OCI-LY1 (cell line): ENCODE data around the gene TLK2.

ENCODE experiments used
- H2AFZ ChIP-seq: fragments of 200-600 bp; sonication (generic), shearing (Covaris generic); 2 replicates; pipeline ENCODE4 v1.6.0; 2014; ENCODE audit warnings: antibody characterized with exemption, mild to moderate bottlenecking, low read length
- H3F3A ChIP-seq: fragments of 200-600 bp; sonication (generic), shearing (Covaris generic); 2 replicates; pipeline ENCODE4 v1.6.0; 2014; ENCODE audit warnings: mild to moderate bottlenecking, antibody characterized with exemption, low read length, moderate library complexity; ENCODE audit not compliant: insufficient read depth
- H3K27ac ChIP-seq: fragments of 200-600 bp; sonication (generic); 2 replicates; pipeline ENCODE4 v1.5.1; 2014; ENCODE audit warnings: low read length, mixed run types, mild to moderate bottlenecking, low read depth; ENCODE audit not compliant: poor library complexity, severe bottlenecking
- H3K27me3 ChIP-seq: fragments of 200-600 bp; sonication (generic); 2 replicates; pipeline ENCODE4 v1.6.0; 2014; ENCODE audit warnings: antibody characterized with exemption, mild to moderate bottlenecking, low read length, moderate library complexity; ENCODE audit not compliant: insufficient read depth
- H3K36me3 ChIP-seq: fragments of 200-600 bp; sonication (generic); 2 replicates; pipeline ENCODE4 v1.6.1; 2014; ENCODE audit warnings: mild to moderate bottlenecking, antibody characterized with exemption, low read length, moderate library complexity, mixed read lengths; ENCODE audit not compliant: insufficient read depth
- H3K4me1 ChIP-seq: fragments of 200-600 bp; sonication (generic); 2 replicates; pipeline ENCODE4 v1.5.1; 2014; ENCODE audit warnings: mild to moderate bottlenecking, low read length, moderate library complexity; ENCODE audit not compliant: insufficient read depth, severe bottlenecking
- H3K4me2 ChIP-seq: fragments of 200-600 bp; sonication (generic), shearing (Covaris generic); 2 replicates; pipeline ENCODE4 v1.6.1; 2014; ENCODE audit warnings: low read length
- H3K4me3 ChIP-seq: fragments of 200-600 bp; sonication (generic); 2 replicates; pipeline ENCODE4 v1.5.1; 2014; ENCODE audit warnings: low read length, low read depth, mild to moderate bottlenecking, mixed read lengths; ENCODE audit not compliant: poor library complexity, severe bottlenecking
- H3K79me2 ChIP-seq: fragments of 200-600 bp; shearing (Covaris generic); 2 replicates; pipeline ENCODE4 v1.6.1; 2016; ENCODE audit warnings: mixed run types, low read length, mixed read lengths; ENCODE audit not compliant: insufficient read depth
- H3K9ac ChIP-seq: fragments of 200-600 bp; sonication (generic), shearing (Covaris generic); 2 replicates; pipeline ENCODE4 v1.6.1; 2014; ENCODE audit warnings: mild to moderate bottlenecking, low read length, mixed read lengths
- H3K9me2 ChIP-seq: fragments of 200-600 bp; sonication (generic), shearing (Covaris generic); 2 replicates; pipeline ENCODE4 v1.6.1; 2014; ENCODE audit warnings: low read depth, mild to moderate bottlenecking, low read length, mixed read lengths
- H3K9me3 ChIP-seq: fragments of 200-600 bp; shearing (Covaris generic); 2 replicates; pipeline ENCODE4 v1.6.1; 2014; ENCODE audit warnings: low read length, mixed read lengths
- H4K20me1 ChIP-seq: fragments of 200-600 bp; sonication (generic), shearing (Covaris generic); 2 replicates; pipeline ENCODE4 v1.6.0; 2016; ENCODE audit warnings: mild to moderate bottlenecking, low read length; ENCODE audit not compliant: insufficient read depth
- CTCF ChIP-seq: fragments of 200-600 bp; sonication (generic), shearing (Covaris generic); IDR thresholded peaks from 2 replicates; pipeline ENCODE4 v1.5.1; 2017; ENCODE audit warnings: mild to moderate bottlenecking, antibody characterized with exemption, low read length, moderate library complexity, mixed read lengths
- EZH2 ChIP-seq: fragments of 200-600 bp; sonication (generic), shearing (Covaris generic); IDR thresholded peaks from 2 replicates; pipeline ENCODE4 v1.8.0; 2017; ENCODE audit warnings: borderline replicate concordance, mixed run types, mild to moderate bottlenecking, antibody characterized with exemption, low read length, moderate library complexity, mixed read lengths

TLK2 gene

GRCh38 chr17:62628831-62629555, 150.4 kb downstream of the TLK2 start:
- Histone ChIP-seq H3K4me2 (no peak overlapping the region), H3K9me2 (no peaks in the 10 kb centered on the region), H3K9me3 (no peaks in the 10 kb centered on the region), H4K20me1 (no peaks in the 10 kb centered on the region), H3K27me3 (no peaks in the 10 kb centered on the region; the same call in 1 of the 2 replicates), H3K9ac (no peak overlapping the region), H3K36me3 (no peaks in the 10 kb centered on the region), H3K4me1 (no peaks in the 10 kb centered on the region), H2AFZ (no peak overlapping the region), H3F3A (no peaks in the 10 kb centered on the region), H3K79me2 (no peaks in the 10 kb centered on the region), H3K27ac (no peak overlapping the region), H3K4me3 (no peak overlapping the region)
- TF ChIP-seq CTCF: no peak
- TF ChIP-seq EZH2: no peak

GRCh38 chr17:62629556-62630364, 151.1 kb downstream of the TLK2 start:
- no peaks in the 10 kb centered on the region for H3K79me2 ChIP-seq
- H3K9me3 ChIP-seq: no peaks in the 10 kb centered on the region
- TF ChIP-seq EZH2: no peak
- TF ChIP-seq CTCF: no peak
- no peaks in the 10 kb centered on the region for H4K20me1 ChIP-seq
- H3K27me3 ChIP-seq: no peaks in the 10 kb centered on the region; the same call in 1 of the 2 replicates
- no peaks in the 10 kb centered on the region for H3K36me3 ChIP-seq
- H2AFZ ChIP-seq: no peak overlapping the region
- no peak overlapping the region for H3K27ac ChIP-seq
- no peaks in the 10 kb centered on the region for H3F3A ChIP-seq
- no peak overlapping the region for H3K4me3 ChIP-seq
- no peaks in the 10 kb centered on the region for H3K4me1 ChIP-seq
- H3K4me2 ChIP-seq: no peak overlapping the region
- H3K9ac ChIP-seq: no peak overlapping the region
- H3K9me2 ChIP-seq: no peaks in the 10 kb centered on the region

GRCh38 chr17:62630365-62631085, 151.9 kb downstream of the TLK2 start:
- no peaks in the 10 kb centered on the region for H3K36me3 ChIP-seq
- TF ChIP-seq CTCF: no peak
- no peak for TF ChIP-seq EZH2
- H3K9me3 ChIP-seq: no peaks in the 10 kb centered on the region
- H3K9ac ChIP-seq: no peak overlapping the region
- H3K79me2 ChIP-seq: no peaks in the 10 kb centered on the region
- H2AFZ ChIP-seq: no peak overlapping the region
- no peak overlapping the region for H3K4me3 ChIP-seq
- no peak overlapping the region for H3K4me2 ChIP-seq
- H3K27me3 ChIP-seq: no peaks in the 10 kb centered on the region; the same call in 1 of the 2 replicates
- no peaks in the 10 kb centered on the region for H3F3A ChIP-seq
- no peak overlapping the region for H3K27ac ChIP-seq
- no peaks in the 10 kb centered on the region for H3K9me2 ChIP-seq
- no peaks in the 10 kb centered on the region for H4K20me1 ChIP-seq
- H3K4me1 ChIP-seq: no peaks in the 10 kb centered on the region
